Mucosa of gallbladder (tissue), 1 donor: ENCODE data around the gene EIF4G1. TPM values are rescaled to one million over a fixed set of nuclear protein-coding genes. Genes with fewer than 3 reads are reported as not detected.

Source experiments
- DNase-seq: peaks from one replicate; pipeline ENCODE4 v3.0.0-alpha.2; 2020; ENCODE audit warnings: low spot score
- total RNA-seq: library from RNA; stranded (reverse); gene quantifications from one replicate; pipeline ENCODE4 v1.2.1, GENCODE V29; 2021
- donor health status: DM: no; HTN: no; CAD: no.

EIF4G1 gene
- total RNA-seq, 1 donor from 2014 or later, result 330 TPM

DNA sequence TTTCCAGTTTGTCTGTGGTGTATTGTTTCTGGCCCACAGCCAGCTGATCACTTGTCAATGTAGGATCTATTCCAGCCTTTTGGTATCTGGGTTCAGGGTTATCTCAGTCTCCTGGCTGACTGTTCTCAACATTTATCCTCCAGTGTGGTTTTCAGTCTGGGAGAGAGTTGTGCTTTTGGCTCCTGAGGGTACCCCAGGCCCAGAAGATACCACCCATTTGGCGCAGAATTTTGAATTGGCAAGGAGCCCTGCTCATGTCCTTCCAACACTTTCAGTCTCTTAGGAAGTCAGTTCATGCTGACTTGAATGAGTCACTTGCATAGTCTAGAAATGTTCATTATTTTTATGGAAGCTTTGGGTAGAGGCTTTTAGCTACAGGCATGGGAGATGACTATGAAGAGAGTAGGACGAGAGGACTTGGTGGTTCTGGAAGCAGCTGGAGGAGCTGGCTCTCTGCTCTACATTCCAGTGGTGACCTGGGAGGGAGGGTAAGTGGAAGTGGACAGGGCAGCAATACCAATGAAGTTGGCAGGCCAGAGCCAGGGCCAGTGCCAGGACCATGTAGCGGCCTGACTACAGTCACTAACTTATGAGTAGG is 54.3 kb downstream of the EIF4G1 start:
- DNase-seq, result no peak

DNA sequence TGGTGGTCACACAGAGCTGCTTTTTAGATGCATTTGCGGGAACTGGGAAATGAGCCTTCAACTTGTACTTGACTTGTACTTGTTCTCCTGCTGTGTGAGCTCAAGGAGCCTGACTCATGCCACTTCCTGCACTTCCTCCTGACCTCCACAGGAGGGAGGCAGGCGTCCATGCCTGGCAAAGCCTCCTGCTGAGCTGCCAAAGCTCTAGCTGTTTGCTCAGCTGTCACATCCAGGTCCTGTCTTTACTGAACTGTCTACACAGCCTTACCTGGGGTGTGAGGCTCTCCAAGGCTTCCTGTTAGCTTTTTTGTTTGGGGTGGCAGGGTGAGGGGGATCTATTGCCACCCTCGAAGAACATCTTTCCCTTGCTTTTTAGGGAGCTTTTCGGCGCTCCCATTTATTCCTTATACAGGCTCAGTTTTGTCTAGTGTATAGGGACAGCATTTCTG is 57.2 kb downstream of the EIF4G1 start:
- peak; percentile 84 for DNase-seq

DNA sequence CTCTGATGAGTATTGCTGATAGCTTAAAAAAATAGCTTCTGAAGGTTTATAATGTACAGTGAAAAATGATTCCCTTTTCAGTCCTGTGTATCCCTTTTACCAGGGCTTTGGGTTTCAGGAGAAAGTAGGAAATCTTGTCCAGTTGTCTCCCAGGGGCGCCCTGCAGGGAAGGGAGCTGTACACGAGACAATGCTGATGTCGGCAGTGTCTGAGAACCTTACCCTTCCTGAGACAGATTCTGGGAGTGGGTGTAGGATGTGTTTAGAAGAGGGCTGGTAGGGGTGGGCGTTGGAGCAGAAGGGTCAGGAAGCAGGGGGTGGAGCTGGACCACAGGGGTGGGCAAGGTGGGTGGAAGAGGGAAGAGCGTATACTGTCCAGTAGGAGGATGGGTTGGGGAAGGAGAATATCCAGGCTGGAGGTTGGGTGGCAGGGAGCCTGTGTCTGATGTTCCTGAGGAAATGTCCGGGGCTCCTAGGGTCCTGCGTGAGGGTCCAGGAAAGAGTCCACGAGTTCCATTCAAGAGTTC is 58.0 kb downstream of the EIF4G1 start:
- DNase-seq, result no peak

DNA sequence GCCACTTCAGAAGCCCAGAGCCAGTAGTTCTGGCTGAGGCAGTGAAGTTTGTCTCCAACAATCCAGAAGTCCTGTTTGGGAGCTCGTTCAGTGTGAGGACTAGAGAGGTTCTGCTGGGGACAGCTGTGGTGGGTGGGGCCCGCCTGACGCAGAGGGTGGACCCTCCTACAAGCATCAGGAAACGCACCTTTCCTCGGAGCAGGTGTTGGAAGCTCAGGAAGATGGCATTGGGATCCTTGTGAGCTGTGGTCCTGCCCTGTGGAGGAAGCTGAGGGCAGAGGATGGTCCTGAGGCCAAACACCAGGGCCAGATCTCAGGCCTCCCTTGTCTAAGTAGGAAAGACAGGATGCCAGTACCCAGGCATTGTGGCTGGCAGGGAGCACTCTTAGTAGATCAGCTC is 58.5 kb downstream of the EIF4G1 start:
- DNase-seq, result no peak

DNA sequence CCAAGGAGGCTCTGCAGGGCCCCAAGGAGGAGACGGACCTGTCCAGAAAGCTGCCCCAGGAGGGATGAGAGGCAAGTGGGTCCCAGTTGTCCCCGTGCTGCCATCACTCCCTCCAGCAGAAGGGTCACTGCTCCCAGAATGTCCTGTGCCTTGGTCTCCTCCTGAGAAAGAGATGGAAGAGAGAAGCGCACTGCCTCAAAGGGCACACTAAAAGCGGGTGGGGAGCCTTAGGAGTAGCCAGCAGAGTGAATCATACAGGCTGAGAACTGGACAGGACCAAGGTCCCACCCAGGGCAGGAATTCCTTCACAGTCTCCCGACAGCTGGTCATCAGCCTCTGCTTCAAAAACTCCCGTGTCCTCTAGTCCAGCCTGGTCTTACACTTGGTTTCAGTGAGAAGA is 59.0 kb downstream of the EIF4G1 start:
- DNase-seq, result no peak

DNA sequence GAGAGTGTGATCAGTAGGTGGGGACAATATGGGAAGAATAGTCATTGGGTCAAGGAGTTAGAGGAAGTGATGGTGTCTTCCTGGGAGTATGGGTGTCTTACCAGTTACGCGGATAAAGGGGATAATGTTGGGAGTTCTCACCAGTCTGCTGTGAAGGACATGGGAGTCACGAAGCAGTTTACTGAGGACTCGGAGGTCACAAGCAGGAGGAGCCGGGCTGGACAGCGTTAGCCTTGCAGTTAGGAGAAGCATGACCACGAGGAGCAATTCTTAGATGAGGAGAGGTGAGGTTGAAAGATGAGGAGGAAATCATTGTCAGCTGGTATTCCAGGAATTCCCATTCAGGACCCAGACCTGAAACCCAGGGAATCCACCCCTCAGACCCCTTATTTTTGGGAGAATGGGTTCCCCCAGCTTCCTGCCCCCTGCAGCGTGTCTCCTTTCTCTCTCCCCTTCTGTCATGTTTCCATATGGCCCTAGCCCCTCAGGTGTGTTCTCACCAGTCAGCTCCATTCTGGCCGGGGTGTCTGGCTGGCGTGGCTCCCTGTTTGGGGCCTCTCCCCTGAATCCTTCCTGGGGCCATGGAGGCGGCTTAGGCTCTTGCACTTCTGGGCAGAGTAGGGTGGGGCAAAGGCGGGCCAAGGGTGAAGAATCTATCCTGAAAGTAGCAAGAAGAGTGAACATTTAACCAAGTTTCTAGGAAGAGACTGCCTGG is 61.5 kb downstream of the EIF4G1 start:
- DNase-seq, result no peak

DNA sequence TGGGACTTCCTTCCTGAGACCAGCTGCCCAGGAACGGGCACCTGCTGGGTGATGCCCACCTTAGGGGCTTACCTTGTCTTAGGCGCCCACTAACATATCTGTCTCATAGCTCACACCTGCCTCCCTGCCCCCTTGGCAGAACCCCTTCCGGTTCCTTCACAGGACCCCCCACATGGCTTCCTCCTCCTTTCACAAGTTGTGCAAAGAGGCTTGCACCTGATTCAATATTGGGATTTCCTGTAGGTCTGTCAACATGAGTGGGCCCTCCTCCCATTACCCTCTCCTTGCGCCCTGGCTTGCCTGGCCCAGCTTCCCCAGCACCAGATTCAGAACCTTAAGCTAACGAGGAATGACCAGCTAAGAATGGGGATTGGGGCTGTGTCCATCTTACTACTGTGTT is 63.0 kb downstream of the EIF4G1 start:
- no peak for DNase-seq

DNA sequence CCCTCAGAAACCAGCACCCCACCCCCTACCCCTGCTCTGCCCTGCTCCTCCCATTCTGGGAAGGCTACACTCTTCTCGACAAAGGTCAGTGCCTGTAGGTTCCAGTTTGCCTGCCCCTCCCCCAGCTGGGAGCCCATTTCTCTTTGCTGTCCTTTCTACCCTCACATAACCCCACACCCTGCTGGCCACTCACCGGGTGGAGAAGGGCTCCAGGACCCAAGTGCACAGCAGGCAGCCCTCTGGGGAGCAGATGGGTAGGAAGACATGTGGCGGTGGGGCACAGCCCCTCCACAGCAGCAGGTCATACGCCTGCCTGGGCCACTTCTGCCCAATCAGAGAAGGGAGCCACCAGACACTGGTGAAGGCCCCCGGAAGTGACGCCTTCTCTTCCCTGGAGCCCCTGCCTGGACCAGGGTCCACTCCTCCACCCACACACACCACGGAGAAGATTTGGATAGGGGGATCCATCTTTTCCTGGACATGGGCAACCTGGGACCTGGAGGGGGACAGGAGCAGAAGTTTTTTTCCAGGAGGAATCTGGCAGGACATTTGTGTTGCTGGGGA is 63.6 kb downstream of the EIF4G1 start, which contains the start of gene THPO:
THPO (minus strand) TSS at position 326 of the 564 bp plus-strand sequence. CDS start 1,948 bp downstream, outside the sequence.
- no peak for DNase-seq

DNA sequence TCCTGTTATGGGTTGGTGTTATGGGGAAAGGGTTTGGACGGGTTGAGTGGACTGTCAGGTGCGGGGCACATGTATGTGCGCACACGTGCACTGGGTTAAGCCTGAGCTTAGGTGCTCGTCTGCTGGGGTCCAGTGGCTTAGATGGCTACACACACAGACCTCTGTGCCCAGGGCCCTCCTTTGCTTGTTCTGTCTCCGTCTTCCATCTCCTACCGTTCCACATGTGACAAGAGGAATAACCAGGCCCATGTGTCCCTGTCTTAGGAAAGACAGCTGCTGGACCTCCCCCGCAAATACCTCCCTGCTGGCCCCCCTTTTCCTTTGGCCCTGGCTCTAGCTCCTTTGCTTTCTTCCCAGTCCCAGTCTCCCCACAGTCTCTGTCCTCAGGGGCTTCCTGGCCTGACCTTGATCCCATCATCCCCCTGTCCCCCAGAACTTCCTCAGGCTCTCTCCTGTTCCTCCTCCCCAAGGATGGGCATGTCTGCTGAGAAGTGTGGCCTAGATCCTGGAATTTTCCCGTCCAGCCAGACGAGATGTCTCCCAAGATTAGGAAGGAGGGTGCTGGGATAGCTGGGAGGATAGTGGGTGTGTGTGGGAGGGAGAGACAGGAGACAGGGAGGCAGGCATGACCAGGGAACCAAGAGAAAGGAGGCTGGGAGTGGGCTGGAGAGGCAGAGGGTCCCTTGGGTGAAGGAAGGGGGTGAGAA is 64.4 kb downstream of the EIF4G1 start:
- no peak for DNase-seq

DNA sequence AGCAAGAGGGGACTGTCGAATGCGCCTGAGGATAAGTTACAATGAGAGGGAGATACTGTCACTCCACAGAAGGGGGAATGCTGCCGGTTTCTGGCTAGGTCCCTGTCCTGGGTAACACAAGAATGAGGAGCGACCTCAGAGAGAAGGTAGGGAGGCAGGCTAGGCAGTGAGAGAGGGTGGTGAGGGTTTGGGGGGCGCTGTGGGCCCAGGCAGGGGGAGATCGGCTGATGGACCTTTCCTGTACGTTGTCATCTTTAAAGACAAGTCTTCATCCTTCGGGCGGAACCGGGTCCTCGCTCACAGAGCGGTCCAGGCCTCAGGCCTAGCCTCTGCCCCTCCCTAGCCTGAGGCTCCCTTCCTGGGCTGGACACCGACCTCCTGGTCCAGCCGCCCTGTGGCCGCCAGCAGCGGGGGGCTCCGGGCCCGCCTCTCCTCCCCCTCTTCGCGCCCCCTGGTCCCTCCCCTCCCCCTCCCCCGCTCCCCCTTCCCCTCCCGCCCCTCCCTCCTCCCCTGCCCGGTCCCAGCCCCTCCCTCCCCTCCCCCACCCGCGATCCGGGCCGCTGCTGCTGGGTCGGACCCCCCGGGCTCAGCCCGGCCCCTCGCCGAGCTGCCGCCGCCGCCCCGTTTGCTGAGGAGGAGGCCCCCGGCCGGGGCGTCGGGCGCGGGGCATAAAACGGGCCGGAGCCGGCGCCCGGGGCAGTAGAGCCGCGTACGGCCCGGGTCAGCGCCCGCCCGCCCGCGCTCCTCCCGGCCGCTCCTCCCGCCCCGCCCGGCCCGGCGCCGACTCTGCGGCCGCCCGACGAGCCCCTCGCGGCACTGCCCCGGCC is 65.2 kb downstream of the EIF4G1 start, which contains the start of gene CHRD:
CHRD (plus strand) TSS at position 697 of the 827 bp plus-strand sequence. CDS start 265 bp downstream, outside the sequence.
- DNase-seq, result no peak

DNA sequence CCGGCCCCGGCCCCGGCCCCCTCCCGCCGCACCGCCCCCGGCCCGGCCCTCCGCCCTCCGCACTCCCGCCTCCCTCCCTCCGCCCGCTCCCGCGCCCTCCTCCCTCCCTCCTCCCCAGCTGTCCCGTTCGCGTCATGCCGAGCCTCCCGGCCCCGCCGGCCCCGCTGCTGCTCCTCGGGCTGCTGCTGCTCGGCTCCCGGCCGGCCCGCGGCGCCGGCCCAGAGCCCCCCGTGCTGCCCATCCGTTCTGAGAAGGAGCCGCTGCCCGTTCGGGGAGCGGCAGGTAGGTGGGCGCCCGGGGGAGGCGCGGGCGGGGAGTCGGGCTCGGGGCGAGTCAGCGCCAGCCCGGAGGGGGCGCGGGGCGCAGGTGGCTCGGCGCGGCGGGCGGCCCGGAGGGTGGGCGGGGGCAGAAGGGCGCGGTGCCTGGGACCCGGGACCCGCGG is 65.8 kb downstream of the EIF4G1 start:
- DNase-seq, result no peak

DNA sequence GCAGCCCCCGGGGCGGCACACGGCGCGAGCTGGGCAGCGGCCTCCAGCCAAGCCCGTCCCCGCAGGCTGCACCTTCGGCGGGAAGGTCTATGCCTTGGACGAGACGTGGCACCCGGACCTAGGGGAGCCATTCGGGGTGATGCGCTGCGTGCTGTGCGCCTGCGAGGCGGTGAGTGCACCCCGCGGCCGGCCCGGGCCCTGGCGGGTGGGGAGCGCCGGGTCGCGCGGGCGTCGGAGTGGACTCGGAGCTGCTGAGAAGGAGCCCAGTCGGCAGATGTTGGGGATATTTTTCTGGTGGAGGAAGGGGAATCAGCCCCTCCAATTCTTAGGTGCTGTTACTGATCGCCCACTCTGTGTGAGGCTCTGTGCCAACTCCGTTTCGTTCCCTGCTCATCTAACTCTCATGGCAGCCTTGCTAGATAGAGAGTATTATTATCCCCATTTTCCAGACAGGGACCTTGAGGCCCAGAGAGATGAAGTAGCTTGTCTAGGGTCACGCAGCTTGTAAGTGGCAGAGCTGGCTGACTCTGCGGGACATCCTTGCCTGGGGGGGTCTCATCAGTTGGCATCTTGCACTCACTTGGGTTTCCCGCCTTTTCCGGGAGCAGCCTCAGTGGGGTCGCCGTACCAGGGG is 66.3 kb downstream of the EIF4G1 start:
- no peak for DNase-seq

DNA sequence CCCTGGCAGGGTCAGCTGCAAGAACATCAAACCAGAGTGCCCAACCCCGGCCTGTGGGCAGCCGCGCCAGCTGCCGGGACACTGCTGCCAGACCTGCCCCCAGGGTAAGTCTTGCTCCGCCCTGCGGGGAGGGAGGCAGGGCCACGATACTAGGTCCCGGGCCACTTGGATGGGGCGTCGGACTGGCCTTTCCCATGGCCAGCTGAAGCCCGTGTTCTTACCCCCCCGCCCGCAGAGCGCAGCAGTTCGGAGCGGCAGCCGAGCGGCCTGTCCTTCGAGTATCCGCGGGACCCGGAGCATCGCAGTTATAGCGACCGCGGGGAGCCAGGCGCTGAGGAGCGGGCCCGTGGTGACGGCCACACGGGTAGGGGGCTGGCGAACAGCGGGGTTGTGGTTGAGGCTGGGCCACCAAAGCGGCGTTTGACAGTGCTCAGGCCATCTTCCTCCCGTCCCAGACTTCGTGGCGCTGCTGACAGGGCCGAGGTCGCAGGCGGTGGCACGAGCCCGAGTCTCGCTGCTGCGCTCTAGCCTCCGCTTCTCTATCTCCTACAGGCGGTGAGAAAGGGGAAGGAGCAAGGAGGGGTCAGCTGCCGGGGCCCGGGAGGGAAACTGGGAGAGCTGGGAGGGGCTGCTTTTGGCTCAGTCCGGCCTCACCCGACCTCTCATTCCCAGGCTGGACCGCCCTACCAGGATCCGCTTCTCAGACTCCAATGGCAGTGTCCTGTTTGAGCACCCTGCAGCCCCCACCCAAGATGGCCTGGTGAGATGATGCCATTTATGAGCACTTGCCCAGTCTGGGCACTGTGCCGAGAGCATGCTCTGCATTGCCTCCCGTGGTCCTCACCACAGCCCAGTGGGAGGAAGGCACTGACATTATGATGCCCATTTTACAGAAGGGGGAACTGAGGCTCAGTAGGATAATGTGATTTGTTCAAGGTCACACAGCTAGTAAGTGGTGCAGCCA is 67.1 kb downstream of the EIF4G1 start:
- DNase-seq, result no peak

DNA sequence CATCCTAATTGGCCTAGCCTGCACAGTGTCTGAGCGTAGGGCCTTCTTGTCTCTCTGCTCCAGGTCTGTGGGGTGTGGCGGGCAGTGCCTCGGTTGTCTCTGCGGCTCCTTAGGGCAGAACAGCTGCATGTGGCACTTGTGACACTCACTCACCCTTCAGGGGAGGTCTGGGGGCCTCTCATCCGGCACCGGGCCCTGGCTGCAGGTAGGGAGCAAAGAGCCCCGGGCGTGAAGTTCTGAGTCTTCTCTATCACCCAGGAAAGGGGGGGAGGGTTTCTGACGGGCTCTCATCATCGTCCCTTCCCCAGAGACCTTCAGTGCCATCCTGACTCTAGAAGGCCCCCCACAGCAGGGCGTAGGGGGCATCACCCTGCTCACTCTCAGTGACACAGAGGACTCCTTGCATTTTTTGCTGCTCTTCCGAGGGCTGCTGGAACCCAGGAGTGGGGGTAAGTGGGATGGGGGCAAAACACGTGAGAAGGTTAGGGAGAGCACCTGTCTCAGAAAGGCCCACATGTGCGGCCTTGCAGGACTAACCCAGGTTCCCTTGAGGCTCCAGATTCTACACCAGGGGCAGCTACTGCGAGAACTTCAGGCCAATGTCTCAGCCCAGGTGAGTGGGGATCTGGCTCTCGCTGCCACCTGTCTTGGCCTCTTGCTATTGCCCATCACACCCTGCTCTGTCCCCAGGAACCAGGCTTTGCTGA is 68.1 kb downstream of the EIF4G1 start:
- DNase-seq, result no peak

DNA sequence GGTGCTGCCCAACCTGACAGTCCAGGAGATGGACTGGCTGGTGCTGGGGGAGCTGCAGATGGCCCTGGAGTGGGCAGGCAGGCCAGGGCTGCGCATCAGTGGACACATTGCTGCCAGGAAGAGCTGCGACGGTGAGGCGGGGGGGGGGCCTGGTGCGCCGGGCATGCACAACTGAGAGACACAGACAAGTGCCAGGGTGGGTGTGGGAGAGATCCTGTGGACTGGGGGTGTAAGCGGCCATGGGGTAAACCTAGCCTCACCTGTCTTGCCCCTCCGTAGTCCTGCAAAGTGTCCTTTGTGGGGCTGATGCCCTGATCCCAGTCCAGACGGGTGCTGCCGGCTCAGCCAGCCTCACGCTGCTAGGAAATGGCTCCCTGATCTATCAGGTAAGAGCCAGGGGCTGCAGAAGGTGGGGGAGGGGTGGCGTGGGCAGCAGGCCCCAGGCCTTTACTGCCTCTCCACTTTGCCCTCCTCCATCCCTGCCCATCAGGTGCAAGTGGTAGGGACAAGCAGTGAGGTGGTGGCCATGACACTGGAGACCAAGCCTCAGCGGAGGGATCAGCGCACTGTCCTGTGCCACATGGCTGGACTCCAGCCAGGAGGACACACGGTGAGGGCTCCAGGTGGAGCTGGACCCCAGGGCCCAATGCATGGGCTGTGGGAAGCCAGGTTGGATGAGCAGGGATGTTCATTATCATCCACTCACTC is 68.8 kb downstream of the EIF4G1 start:
- DNase-seq, result no peak

DNA sequence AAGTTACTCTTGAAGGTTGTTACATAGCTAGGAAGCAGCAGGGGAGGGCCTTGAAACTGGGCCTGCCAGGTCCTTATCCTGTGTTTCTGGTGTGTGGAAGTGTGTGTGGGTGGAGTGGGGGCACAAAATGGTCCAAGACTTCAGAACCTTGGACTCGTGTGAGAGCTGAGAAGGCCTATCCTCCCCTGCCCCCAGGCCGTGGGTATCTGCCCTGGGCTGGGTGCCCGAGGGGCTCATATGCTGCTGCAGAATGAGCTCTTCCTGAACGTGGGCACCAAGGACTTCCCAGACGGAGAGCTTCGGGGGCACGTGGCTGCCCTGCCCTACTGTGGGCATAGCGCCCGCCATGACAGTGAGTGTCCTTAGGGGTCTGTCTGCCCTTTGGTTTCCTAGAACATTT is 69.9 kb downstream of the EIF4G1 start:
- DNase-seq, result no peak
